COLO668 (cell line): ENCODE results near the gene GALNT18.

ENCODE experiments used
- DNase-seq: peaks from one replicate; lab custom pipeline; 2025; ENCODE audit not compliant: unreplicated experiment; lab: John Stamatoyannopoulos, UW

GALNT18 gene

DNA sequence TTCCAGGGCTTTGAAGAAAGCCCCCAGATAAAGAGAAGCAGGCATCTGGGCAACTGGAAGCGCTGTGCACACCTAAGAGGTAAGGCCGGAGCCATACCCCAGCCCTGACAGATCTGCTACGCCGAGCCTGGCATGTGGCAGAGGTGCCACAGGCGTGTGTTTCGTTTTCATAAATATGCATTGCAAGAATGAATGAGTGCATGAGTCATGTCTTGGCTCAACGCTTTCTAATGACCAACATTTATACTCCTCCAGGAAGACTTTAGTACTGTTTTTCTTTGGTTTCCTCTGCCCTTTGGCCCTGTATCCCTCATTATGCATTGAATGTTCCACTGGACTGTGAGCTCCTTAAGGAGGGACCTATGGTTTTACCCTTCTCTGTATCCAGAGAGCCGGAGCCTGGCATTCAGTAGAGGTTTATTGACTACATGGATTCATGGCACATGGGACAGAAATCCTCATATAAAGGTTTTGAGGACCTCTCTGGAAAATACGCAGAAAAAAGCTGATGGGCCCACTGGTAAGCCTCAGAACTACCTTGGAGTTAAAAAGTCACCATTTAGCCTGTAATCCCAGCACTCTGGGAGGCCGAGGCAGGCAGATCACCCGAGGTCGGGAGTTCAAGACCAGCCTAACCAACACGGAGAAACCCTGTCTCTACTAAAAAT, 229.9 kb downstream of the GALNT18 start:
- no peak for DNase-seq

DNA sequence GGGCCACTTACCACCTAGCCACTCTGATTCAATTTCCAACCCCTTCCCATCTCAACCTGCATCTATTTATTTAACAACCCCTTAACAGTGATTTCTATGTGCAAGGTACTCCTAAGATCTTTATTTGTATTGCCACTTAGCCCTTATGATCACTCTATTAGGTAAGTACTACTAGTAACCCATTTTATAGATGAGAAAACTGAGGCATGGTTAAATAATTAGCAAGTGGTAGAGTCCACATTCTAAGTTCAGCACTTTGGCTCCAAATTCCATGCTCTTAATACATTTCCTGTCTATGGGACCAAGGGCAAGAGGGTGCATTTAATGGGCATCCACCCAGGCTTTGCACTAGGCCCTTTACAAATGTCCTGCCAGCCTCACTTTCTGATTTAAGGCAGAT, 230.6 kb downstream of the GALNT18 start:
- no peak for DNase-seq

DNA sequence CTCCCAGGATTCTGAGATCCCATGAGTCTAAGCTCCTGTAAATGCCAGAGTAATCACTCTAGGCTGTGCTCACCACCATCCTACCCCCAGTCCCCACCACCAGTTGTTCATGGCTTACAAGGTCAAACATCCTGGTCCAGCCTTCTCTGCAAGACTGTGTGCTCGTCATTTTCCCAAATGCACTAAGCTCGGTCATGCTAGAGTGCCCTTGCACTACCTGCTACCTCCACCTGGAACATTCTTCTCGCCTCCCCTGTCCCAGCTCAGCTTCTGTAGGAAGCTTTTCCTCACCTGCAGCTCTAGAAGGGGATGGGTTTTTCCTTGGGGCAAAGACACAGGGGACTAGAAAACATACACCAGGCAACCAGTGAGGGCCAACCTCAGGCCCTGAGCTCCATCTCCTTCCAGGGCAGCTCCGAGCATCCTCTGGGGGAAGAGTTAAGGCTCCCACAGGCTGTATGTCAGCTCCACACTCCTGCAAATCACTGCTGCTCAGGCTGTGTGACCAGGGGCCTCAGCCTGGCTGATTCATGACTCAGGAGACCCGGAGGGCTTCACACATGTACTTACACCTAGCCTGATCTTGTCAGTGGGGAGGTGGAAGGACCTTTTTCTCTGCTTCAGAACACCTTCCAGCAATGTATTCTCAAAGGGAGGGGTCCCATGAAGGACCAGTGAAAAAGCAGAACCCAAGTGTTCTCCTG, 231.6 kb downstream of the GALNT18 start:
- DNase-seq, result no peak

DNA sequence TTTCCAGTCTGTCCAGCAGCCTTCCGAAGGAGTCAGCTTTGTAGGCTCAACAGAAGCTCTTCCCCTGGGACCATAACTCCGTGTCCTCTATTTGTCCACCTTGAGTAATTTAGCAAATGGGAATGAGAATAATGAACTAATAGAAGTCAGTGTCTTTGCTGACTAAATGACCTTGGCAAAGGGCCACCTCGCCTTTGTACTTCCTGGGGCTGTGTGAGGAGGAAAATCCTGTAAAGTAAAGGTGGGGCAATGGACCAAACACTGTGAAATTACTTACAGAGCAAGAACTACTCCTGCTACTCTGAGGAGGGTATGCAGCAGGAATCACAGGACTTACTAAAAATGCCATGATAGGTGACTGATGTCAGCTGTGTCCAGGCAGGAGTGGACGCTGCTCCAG, 232.6 kb downstream of the GALNT18 start:
- no peak for DNase-seq

DNA sequence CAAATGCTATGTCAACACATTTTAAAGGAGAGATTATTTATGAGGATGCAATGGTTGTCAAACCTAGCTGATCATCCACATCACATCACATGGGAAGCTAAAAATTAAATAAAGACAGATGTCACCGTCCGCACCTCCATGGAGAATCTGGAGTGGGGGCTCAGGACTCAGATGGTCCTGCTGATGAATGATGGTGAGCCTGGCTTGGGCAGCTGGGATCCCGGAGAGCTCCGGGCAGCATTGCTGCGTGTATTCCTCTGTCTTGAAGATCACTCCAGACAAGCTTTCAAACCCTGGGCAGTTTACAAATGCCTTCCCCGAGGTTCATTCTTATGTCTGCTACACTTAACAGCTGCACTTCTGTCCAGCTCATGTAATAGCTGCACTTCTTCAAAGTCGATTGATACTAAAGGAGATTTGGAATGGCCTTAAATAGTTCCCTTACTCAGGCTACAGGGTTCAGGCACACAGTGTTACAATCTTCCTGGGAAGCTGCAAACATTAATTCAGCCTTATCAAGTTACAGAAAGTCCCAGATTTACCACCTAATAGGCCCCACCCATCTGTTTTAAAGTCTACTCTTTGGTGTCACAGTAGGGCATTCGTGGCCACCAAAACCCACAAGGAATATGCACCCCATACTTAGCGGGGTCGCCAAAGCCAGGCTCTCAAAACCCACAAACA, 234.0 kb downstream of the GALNT18 start:
- no peak for DNase-seq

DNA sequence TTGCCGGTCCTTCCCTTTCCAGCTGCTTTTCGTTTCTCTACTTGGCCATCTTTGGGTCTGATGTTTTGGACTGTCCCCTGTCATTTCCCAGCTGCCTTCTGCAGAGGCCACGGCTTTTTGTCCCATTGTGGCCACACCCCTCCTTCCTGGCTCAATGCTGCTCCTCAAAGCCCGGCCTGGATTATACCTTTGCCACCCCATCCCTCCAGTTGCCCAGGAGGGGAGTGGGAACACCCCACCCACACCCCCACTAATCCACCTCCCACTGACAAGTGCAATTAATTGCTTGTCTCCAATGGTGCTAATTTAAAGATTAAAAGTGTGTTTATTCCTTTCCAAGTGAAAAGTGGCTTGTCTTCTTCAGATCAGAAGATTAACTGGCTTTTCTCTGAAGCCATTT, 234.6 kb downstream of the GALNT18 start:
- DNase-seq, result peak; percentile 14

DNA sequence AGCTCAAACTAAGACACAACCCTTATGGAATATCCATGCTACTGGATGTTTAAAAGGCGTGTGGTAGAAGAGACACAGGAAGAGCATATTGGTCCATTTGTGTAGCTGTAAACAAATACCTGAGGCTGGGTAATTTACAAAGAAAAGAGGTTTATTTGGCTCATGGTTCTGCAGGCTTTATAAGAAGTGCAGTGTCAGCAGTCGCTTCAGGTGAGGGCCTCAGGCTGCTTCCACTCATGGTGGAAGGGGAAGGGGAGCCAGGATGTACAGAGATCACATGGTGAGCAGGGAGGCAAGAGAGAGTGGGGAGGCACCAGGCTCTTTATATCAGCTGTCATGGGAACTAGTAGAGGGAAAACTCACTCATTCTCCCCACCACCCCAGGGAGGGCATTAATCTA, 237.0 kb downstream of the GALNT18 start:
- DNase-seq, result no peak

DNA sequence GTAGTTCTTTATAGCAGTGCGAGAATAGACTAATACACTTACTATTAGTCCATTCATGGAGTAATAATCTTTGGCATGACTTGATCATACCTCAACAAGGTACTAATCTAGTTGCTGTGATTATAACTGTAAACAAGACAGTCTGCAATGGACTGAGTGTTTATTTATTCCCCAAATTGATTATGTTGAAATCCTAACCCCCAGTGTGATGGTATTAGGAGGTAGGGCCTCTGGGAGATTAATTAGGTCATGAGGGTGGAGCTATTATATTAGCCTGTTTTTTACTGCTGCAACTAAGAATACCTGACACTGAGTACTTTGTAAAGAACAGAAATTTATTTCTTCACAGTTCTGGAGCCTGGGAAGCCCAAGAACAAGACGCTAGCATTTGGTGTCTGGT, 237.8 kb downstream of the GALNT18 start:
- DNase-seq, result no peak

DNA sequence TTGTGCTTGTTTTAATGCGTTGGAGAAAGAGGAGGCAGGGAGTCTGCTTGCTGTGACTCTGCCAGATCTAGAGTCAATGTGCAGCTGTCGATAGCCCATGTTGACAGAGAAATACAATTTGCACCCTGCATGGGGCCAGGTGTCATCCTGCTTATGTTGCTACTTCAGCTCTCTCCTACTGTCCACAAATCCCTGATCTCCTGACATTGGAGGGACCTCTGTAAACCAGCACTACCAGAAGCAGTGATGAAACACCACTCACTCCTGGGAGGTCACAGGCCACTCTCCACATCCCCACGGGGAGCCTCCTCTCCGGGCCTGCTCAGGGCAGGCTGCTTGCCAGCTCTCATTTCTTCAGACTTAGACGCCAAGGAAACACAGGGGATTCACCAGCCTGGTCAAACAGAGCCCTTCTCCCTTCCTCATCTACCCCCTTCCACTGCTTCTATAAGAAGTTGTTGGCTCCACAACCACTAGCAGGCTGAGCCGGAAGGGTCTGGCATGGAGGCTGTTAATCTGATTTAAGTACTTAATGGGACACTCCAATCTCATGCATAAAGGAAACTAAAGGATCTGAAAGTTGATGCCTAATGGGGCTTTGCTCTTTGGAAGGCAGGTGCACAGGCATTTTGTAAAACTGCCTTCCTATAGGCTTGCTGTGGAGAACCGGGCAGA, 238.8 kb downstream of the GALNT18 start:
- DNase-seq, result peak; percentile 70

DNA sequence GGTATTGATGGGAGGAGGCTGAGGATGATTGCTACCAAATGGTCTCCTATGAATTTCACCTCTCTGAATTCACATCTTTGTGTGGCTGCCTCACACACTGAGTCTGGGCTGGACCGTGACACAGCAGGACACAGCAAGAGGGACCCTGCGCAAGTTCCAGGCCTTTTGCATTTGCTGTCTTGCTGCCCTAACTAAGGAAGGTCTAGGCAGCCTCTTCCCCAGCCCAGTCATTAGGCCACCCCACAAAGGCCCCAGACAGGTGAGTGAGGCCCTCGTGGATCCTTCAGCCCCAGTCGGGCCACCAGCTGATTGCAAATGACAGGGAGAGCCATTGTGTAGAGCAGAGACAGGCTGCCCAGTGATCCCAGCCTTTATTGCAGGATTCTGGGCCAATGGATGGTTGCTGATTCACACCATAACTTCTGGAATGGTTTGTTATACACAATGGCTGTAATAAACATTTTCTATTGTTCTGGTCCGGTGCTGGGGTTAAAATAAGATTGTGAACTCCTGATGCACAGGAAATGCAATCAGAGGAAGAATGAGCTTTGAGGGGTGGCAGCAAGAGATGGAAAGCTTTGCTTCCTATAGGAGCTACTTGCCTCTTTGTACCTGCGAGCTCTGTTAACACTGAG, 240.2 kb downstream of the GALNT18 start:
- peak; percentile 19 for DNase-seq

DNA sequence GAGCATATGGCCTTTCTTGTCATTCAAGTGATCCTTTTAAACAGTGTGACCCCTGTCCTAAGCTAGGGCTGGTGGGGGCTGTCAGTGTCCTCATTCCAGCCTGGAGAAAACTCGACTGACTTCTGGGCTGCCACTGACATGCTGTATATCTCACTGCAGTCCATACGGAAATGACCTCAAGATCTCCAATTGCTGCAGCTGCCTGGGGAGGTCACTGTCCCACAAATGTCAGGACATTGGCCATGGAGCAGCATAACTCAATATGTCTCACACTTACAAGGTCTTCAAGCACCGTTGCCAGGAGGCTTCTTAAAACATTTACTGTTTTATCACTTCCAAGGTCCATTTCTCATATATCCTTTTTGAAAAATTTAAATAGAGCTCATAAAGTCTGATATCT, 240.9 kb downstream of the GALNT18 start:
- DNase-seq, result no peak

DNA sequence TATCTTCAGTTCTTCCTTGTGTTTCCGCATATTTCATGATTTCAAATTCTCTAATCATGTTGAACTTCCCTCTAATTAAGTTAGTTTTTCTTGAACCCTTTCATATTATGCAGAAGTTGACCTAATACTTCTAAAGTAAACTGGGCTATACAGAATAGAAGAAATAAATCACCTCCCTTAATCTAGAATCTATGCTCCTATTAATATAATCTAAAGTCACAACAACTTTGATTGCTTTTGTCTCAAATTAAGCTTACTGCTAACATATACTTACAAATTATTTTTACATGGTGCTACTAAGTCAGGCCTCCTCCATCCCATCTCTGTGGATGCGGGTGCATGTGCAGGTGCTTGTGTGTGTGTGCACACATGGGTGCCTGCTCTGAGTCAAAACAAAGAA, 241.5 kb downstream of the GALNT18 start:
- DNase-seq, result no peak

DNA sequence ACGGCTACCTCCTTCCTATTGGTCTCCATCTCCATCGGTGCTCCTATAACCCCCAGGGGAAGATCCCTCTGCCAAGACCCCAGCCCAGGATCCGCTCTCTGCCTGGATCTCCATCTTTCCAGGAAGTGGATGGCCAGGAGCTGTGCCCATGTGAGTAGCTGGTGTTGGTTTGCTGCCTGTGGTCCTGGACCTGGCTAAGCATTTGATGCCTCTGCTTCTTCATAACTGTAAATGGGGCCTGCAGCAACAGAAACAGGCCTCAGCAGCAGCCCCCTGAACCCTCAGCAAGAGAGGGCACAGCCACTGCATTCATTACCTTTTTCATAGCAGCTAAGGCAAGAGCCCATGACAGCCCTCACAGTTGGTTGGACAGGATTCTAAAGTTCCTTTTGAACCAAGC, 242.1 kb downstream of the GALNT18 start:
- no peak for DNase-seq

DNA sequence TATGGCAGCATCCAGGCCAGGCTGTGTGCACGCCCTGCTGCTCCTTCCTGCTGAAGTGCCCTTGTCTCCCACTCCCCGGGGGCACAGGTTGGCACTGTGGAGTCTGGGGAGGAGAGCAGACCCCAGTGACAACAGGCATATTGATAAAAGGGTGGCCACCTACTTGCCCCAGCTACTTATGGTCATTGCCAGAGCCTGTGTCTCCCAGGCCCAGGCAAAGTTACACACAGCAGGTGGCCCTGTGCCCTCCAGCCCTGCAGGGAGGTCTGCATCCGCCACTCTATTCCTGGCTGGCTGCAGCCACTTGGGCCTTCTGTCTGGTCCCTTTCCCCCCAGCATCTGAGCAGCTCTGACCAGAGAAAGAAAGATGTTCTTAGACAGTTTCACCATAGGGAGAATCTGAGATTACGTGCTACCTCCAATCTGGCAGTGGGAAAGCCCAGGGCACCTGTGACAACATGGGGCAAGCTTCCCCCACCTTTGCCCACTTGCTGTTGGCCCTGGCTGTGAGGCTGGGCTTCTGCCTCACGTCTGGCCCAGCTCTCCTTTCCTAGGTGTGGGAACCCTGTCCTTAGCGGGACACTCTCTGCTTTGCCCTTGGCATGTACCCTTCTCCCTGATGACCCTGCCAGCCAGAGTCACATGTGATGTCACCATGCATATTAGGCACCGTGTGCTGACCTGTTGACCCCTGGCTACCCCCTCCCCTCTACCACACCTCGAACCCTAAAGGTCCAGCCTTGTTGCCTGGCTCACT, 243.4 kb downstream of the GALNT18 start:
- DNase-seq, result no peak

DNA sequence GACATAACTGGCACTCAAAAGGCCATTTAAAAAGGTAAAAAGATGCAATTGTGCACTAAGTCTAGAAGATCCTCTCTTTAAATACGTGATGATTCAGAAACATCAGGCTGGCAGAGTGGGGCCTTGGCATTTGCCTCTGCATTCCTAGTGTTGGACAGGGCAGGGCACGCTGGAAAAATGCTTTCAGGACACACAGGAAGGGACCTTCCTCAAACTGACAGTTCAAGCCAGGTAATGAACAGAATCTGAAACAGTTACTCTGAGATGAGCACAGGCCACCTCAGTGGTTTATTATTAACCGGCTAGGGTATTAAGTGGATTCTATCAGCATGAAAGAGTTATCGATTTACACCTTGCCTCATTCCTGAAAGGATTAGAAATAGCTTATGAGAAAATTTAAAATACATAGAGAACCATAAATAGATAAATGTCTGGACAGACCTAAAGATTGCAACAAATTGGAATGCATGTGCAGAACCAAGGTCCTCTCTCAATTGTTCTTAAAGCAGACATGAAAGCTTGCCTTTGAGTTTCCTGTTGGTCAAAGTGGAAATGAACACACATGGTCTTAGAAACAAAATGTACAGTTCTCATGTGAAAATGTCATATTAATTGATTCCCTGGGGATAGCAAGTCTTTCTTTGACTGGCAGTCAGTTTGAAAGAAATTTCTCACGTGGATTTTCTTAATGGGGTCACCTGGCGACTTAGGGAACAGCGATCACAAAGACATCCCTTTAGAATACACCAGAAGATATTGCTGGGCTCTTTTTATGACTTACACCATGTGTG, 247.3 kb downstream of the GALNT18 start:
- DNase-seq, result no peak

DNA sequence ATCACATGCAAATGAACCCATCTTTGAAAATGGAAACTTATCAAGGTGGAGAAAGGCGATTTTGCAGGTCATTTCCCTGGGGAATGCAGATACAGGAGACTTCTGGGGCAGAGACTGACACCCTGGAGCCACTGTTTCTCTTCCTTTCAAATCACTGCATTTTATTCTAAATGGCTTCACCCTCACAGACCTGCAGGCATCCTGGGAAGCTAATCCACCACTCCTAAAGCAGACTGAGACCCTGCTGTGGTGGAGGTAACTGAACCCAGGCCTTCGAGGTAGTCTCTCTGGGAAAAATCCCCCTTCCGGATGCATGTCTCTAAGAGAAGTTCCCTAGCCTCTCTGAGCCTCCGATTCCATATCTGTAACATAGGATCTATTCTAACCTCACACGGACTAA, 247.9 kb downstream of the GALNT18 start:
- DNase-seq, result no peak

DNA sequence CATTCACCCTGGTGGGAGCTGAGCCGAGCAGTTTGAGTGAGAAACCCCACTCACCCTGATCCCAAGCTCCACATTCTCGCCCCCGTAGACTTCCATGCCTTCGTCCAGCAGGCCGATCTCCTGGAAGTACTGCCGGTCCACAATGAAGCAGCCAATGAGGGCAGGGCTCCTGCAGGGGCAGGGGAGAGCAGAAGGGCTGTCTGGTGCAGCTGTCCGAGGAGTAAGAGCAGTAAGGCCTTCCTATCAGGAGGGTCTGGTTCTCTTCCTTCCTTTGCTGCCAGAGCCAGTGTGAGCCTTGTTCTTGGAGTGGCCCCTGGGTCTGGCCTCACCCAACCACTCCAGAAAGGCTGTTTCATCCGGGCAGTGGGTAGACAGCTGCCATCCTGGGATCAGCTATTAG, 249.3 kb downstream of the GALNT18 start:
- no peak for DNase-seq

DNA sequence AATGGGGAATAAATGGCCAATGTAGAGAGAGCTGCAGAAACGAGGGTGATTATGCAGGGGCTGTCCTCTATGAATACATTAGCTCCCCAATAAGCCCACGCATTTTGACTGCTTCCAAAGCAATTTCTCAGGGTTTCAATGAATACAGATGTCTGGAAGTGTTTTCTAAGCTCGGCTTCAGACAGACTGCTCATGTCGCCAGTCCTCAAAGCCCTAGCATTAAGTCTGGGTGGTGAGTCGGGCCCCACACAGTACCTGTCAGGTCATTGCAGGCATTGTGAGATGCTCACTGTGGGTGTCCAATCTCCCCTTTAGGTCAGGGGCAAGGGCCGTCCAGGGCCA, 250.9 kb downstream of the GALNT18 start:
- no peak for DNase-seq

DNA sequence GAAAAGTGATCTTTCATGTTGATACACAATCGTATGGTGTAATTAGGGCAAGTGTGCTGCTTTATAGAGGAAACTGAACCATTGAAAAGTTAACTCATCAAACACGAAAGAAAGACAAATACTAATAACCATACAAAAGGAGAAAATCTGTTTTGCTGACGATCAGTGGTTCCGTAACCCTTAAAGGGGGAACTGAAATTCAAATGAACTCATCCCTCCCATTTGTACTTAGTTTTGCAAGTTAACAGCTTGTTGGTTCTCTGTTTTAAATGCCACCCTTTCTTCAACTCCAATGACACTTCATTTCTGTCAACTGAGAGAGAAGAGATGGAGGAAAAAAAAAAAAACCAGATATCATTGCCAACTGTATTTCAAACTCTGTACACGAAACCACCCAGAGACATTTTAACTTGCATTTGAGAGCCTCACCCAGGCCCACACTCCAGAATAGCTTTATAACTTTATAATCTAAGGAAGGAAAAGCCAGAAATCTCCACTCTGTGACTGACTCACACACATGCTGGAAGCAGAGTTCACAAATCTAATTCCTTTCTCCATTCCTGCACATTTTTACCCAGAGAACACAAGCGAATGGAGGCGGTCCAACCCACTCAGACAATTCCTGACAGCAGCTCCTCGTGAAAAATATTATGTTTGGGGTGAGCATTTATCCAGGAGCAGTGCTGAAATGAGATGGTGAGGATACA, 251.4 kb downstream of the GALNT18 start:
- no peak for DNase-seq
